ENCODE results near the gene LDB2.

Gene LDB2

GRCh38 chr4:16677001-16677944, 221.2 kb downstream of the LDB2 start:
- in situ Hi-C loops (cut with HindIII; ENCODE audit: low sequenced_read_pairs) = no loop called here
- no peak overlapping the region for H3K4me3 ChIP-seq (ENCODE audit: low read depth, low read length)
- no peak for TF ChIP-seq CTCF (IDR thresholded peaks at IDR 0.05; ENCODE audit: low read depth, low read length)
- DNase-seq (ENCODE audit: low read depth, low spot score) = no peak

DNA sequence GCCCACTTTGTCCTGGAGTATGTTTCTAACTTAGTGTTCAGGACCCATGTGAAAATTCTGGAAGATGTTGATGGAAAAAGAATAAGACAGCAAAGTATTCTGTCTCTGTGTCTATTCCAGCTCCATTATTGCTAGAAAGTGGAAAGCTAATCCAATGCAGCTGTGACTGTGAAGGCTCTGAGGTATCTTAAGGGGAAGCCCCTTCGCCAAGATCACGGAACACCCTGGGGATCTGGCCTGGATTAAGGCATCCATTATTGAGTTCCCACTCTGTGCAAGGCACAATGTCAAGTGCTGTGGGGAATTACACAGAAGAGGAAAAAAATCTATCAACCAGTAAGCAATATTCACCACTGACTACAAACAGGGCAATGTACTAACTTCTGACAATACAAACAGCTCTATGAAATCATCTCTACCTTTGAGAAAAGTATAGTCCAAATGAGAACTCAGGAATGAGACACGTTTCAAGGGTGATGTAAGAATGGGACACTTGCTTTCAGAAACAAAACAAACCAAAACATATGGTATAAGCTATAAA, 222.1 kb downstream of the LDB2 start:
- no peak for TF ChIP-seq CTCF (IDR thresholded peaks at IDR 0.05; ENCODE audit: low read depth, low read length)
- no peak for DNase-seq (ENCODE audit: low read depth, low spot score)
- H3K4me3 ChIP-seq (ENCODE audit: low read depth, low read length) = no peak overlapping the region
- in situ Hi-C loops (cut with HindIII; ENCODE audit: low sequenced_read_pairs) = no loop called here

- in situ Hi-C loops (cut with HindIII; ENCODE audit: low sequenced_read_pairs) = no loop called here
- DNase-seq (ENCODE audit: low read depth, low spot score) = no peak
- TF ChIP-seq CTCF (IDR thresholded peaks at IDR 0.05; ENCODE audit: low read depth, low read length) = no peak
- no peak overlapping the region for H3K4me3 ChIP-seq (ENCODE audit: low read depth, low read length)
These were observed 224.4 kb downstream of the LDB2 start for GRCh38 chr4:16674082-16674481.

DNA sequence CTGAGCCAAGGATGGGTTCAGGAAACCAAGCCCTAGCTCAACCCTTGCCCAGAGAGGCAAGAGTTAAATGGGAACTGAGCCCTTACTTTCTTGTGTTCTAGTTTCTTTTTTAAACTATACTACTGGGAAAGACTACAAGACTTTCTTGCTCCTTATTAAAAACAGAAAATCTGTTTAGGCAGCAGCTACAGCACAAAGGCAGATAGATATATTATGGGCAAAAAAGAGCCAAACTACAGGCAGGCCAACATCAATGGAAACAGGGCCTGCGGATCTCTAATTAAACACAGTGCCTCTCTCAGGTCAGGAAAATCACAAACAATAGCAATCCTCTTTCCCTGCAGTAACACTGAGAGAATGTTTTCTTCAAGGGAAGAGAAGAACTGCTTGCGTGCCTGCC, 226.0 kb downstream of the LDB2 start:
- H3K4me3 ChIP-seq (ENCODE audit: low read depth, low read length) = no peak overlapping the region
- in situ Hi-C loops (cut with HindIII; ENCODE audit: low sequenced_read_pairs) = no loop called here
- no peak for TF ChIP-seq CTCF (IDR thresholded peaks at IDR 0.05; ENCODE audit: low read depth, low read length)
- no peak for DNase-seq (ENCODE audit: low read depth, low spot score)

DNA sequence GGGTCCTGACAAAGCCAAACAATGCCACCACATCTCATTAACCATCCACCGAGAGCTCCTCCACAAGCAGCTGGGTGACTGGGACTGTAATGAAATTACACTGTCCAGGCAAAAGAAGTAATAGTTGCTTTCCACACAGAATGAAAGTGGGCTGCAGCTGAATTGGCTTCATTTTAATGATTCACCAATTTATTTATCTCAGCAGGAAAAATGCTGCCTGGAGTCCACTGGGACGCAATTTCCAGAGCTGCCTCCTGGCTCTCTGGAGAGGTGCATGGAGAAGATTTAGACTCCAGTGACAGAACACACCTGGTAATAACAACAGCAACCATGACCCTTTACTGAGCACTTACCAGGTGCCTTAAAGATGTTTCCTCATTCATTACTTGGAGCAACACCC, 226.7 kb downstream of the LDB2 start:
- H3K4me3 ChIP-seq (ENCODE audit: low read depth, low read length) = no peak overlapping the region
- in situ Hi-C loops (cut with HindIII; ENCODE audit: low sequenced_read_pairs) = no loop called here
- no peak for TF ChIP-seq CTCF (IDR thresholded peaks at IDR 0.05; ENCODE audit: low read depth, low read length)
- no peak for DNase-seq (ENCODE audit: low read depth, low spot score)

DNA sequence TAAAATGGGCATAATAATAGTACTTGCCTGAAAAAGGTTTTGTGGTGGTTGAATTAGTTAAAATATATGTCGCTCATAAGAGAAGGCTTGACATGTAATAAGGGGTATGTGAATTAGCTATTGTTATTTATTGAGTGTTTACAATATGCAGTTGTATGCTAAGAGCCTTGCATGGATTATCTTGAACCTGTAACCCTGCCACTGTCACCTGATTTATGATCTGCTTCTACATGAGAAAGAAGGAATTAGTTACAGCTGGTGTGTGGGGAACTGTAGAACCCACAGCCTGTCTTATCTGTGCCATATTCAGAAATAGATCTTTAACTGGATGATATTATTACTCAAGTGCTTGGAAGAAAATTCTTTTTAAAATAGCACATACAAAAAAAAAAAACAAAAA, 227.7 kb downstream of the LDB2 start:
- no peak for TF ChIP-seq CTCF (IDR thresholded peaks at IDR 0.05; ENCODE audit: low read depth, low read length)
- in situ Hi-C loops (cut with HindIII; ENCODE audit: low sequenced_read_pairs) = no loop called here
- DNase-seq (ENCODE audit: low read depth, low spot score) = no peak
- no peak overlapping the region for H3K4me3 ChIP-seq (ENCODE audit: low read depth, low read length)
